SK-N-SH (cell line): Measurements from ENCODE around the gene NLGN2. TPM values are rescaled to one million over a fixed set of nuclear protein-coding genes. Genes with fewer than 3 reads are reported as not detected.

ENCODE experiments used
- CTCF ChIA-PET: fragments of 300-600, 350-600 bp; formaldehyde crosslinking; extraction: SDS; loops from one replicate; lab custom pipeline; 2021; lab: Yijun Ruan, JAX
- POLR2A ChIA-PET: fragments of 350-600 bp; sonication (Branson Sonifier 250); formaldehyde crosslinking; extraction: SDS; loops from one replicate; lab custom pipeline; 2020; ENCODE audit warnings: antibody characterized with exemption, inconsistent platforms; lab: Yijun Ruan, JAX
- DNase-seq: peaks from one replicate; pipeline ENCODE4 v3.0.0; 2012
- H2AFZ ChIP-seq: fragments of 200-600 bp; sonication (generic); 2 replicates; pipeline ENCODE4 v1.8.1; 2016; ENCODE audit warnings: antibody characterized with exemption, mild to moderate bottlenecking, low read depth
- H3F3A ChIP-seq: fragments of 200-600 bp; sonication (generic); replicated peaks from 2 replicates; pipeline ENCODE3; 2016; ENCODE audit warnings: antibody characterized with exemption, mild to moderate bottlenecking; ENCODE audit not compliant: insufficient read depth
- H3K27ac ChIP-seq, 2 experiments: fragments of 200-500 bp in 1 of 2; fragments of 200-600 bp in 1 of 2; sonication (Bioruptor generic) in 1 of 2; sonication (generic), shearing (Covaris generic) in 1 of 2; 2 replicates each; pipeline versions ENCODE4 v1.5.1 to v1.6.1; 2014 to 2016; ENCODE audit warnings: low read depth in 2 of 2, inconsistent platforms in 1 of 2, low read length in 1 of 2, mild to moderate bottlenecking in 1 of 2, mixed read lengths in 1 of 2
- H3K27me3 ChIP-seq: fragments of 200-600 bp; sonication (generic), shearing (Covaris generic); 2 replicates; pipeline ENCODE4 v1.6.1; 2016; ENCODE audit warnings: mixed run types; ENCODE audit not compliant: insufficient read depth
- H3K36me3 ChIP-seq, 2 experiments: fragments of 200-500 bp in 1 of 2; fragments of 200-600 bp in 1 of 2; sonication (Bioruptor generic) in 1 of 2; sonication (generic) in 1 of 2; replicated peaks in 1 of 2; 2 replicates each; pipeline versions ENCODE3 to v1.5.1; 2014 to 2016; ENCODE audit warnings: low read length in 1 of 2, mild to moderate bottlenecking in 1 of 2; ENCODE audit not compliant: insufficient read depth in 2 of 2, control insufficient read depth in 1 of 2
- H3K4me1 ChIP-seq, 2 experiments: fragments of 200-500 bp in 1 of 2; fragments of 200-600 bp in 1 of 2; sonication (Bioruptor generic) in 1 of 2; sonication (generic), shearing (Covaris generic) in 1 of 2; 2 replicates each; pipeline versions ENCODE4 v1.5.1 to v1.6.1; 2014 to 2016; ENCODE audit warnings: low read depth in 1 of 2, low read length in 1 of 2, mixed run types in 1 of 2; ENCODE audit not compliant: insufficient read depth in 2 of 2, control insufficient read depth in 1 of 2
- H3K4me2 ChIP-seq: fragments of 200-600 bp; sonication (generic), shearing (Covaris generic); 2 replicates; pipeline ENCODE4 v1.6.1; 2017; ENCODE audit warnings: mixed run types
- H3K4me3 ChIP-seq, 2 experiments: fragments of 200-500 bp in 1 of 2; fragments of 200-600 bp in 1 of 2; sonication (Bioruptor generic) in 1 of 2; sonication (generic), shearing (Covaris generic) in 1 of 2; 2 replicates each; pipeline versions ENCODE4 v1.5.1 to v1.8.1; 2014 to 2016; ENCODE audit warnings: low read depth in 2 of 2, inconsistent platforms in 1 of 2, low read length in 1 of 2, mild to moderate bottlenecking in 1 of 2, mixed read lengths in 1 of 2, moderate library complexity in 1 of 2
- H3K79me2 ChIP-seq: fragments of 200-600 bp; sonication (generic); 2 replicates; pipeline ENCODE4 v1.8.1; 2017; ENCODE audit warnings: mild to moderate bottlenecking; ENCODE audit not compliant: insufficient read depth
- H3K9ac ChIP-seq: fragments of 200-600 bp; sonication (generic); 2 replicates; pipeline ENCODE4 v1.6.1; 2017; ENCODE audit warnings: mixed run types
- H3K9me2 ChIP-seq: fragments of 200-600 bp; sonication (generic); 2 replicates; pipeline ENCODE4 v1.6.1; 2017; ENCODE audit warnings: mixed run types
- H3K9me3 ChIP-seq: fragments of 200-600 bp; sonication (generic); 2 replicates; pipeline ENCODE4 v1.6.1; 2017; ENCODE audit warnings: mixed run types, mild to moderate bottlenecking, moderate library complexity
- H4K20me1 ChIP-seq: fragments of 200-600 bp; sonication (generic); 2 replicates; pipeline ENCODE4 v1.6.1; 2017; ENCODE audit warnings: mild to moderate bottlenecking, mixed run types; ENCODE audit not compliant: insufficient read depth
- CTCF ChIP-seq: fragments of 200-600 bp; sonication (generic); IDR thresholded peaks from 2 replicates; pipeline ENCODE4 v1.6.1; 2017; ENCODE audit warnings: antibody characterized with exemption, mild to moderate bottlenecking, moderate library complexity
- FOSL2 ChIP-seq: IDR thresholded peaks from 2 replicates; pipeline ENCODE4 v1.4.0; 2012; ENCODE audit warnings: low read depth, mild to moderate bottlenecking, moderate library complexity, borderline replicate concordance
- POLR2AphosphoS5 ChIP-seq: IDR thresholded peaks from 2 replicates; pipeline ENCODE4 v1.6.1; 2012; ENCODE audit warnings: low read depth, low read length
- TAF1 ChIP-seq: IDR thresholded peaks from 2 replicates; pipeline ENCODE4 v1.6.1; 2012; ENCODE audit warnings: low read depth, mild to moderate bottlenecking, low read length, moderate library complexity, borderline replicate concordance
- WGBS: methylation state at CpG from one replicate; pipeline ENCODE4 v1.1.6; 2017; ENCODE audit warnings: low lambda C conversion rate; 5-methylcytosine and 5-hydroxymethylcytosine counted together
- polyA plus RNA-seq, 3 experiments: library from polyadenylated mRNA; depleted of rRNA; stranded (reverse); fragments of >200 nt; gene quantifications; 2 replicates each; pipeline ENCODE4 v1.2.3, GENCODE V29; 2012
- TF ChIP-seq, protein P1 (sequence below): IDR thresholded peaks from 2 replicates; pipeline ENCODE4 v1.4.0; 2012; ENCODE audit warnings: low read depth, borderline replicate concordance

NLGN2 gene
- polyA plus RNA-seq, 1 of the 3 experiments (the other 2 are of a cell fraction), result 29.9 TPM

DNA sequence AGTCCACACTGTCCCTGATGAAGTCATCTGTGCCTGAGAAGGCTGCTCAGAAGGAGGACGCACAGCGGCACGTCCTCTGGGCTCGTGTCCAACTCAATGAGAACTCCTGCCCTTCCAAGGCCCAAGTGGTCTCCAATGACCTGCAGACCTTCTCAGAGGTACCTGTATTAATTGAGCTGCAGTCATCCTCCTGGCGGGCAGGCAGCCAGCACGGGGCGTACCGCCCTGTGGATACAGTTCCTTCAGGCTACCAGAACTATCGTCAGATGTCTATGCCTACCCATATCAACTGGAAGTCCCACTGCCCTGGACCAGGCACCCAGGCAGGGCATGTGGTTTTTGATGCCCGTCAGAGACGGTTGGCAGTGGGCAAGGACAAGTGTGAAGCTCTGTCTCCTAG, 24.7 kb downstream of the NLGN2 start:
- TF ChIP-seq POLR2AphosphoS5, result no peak
- TF ChIP-seq, all 33 proteins: peak for 0
- peaks cover 0 to 9% of the 10 kb centered on the region in 2 experiments; a peak in 1 of 4 replicates for H3K4me1 ChIP-seq
- H3K9me2 ChIP-seq, result no peaks in the 10 kb centered on the region
- H3K9me3 ChIP-seq, result no peaks in the 10 kb centered on the region
- no peak overlapping the region for H3K9ac ChIP-seq
- ChIA-PET POLR2A (interaction anchor here (0.9 kb wide), 1 partner anchor 8 kb away, joined by 4 read pairs; no protein-coding TSS in a partner anchor), CTCF (interaction anchor here (0.9 to 1.4 kb wide), 3 partner anchors 12 to 76 kb away, joined by 3 to 5 read pairs (median 3); partner anchors contain the start of gene SPEM1)
- H3K4me2 ChIP-seq, result no peak overlapping the region
- no peak for DNase-seq
- H3K79me2 ChIP-seq, result peaks cover 7% of the 10 kb centered on the region; the same call in 1 of the 2 replicates
- no peak overlapping the region for H2AFZ ChIP-seq
- no peaks in the 10 kb centered on the region for H3K36me3 ChIP-seq
- no peak overlapping the region for H3K4me3 ChIP-seq
- WGBS, result 80% methylated on average over 10 of the region's 11 CpGs
- peaks cover 6% of the 10 kb centered on the region for H3F3A ChIP-seq
- no peaks in the 10 kb centered on the region for H4K20me1 ChIP-seq
- H3K27ac ChIP-seq, result no peak overlapping the region
- no peaks in the 10 kb centered on the region for H3K27me3 ChIP-seq

GRCh38 chr17:7435676-7436555, 28.3 kb downstream of the NLGN2 start:
- Histone ChIP-seq H3K4me3 (peak overlapping the region; percentile 67 to 86), H3K36me3 (peaks cover 0 to 4% of the 10 kb centered on the region in 2 experiments), H3K9me2 (no peaks in the 10 kb centered on the region), H3K27me3 (no peaks in the 10 kb centered on the region), H3K4me1 (peaks cover 0 to 18% of the 10 kb centered on the region in 2 experiments; a peak in 1 of 4 replicates), H3K4me2 (peak overlapping the region; percentile 91), H2AFZ (peak overlapping the region; percentile 62), H4K20me1 (no peaks in the 10 kb centered on the region), H3K9me3 (no peaks in the 10 kb centered on the region), H3K9ac (peak overlapping the region; percentile 13; the same call in 1 of the 2 replicates), H3F3A (peaks cover 11% of the 10 kb centered on the region), H3K79me2 (peaks cover 7% of the 10 kb centered on the region; the same call in 1 of the 2 replicates), H3K27ac (peak overlapping the region in 1 of 2 experiments; percentile 55; a peak in 1 of 4 replicates)
- WGBS, result 41% methylated on average over 30 of the region's 49 CpGs
- ChIA-PET CTCF (interaction anchor here (0.7 to 3.9 kb wide), 24 partner anchors 8 to 703 kb away, joined by 3 to 27 read pairs (median 6); partner anchors contain the start of genes ACAP1, CHRNB1, NLGN2 and POLR2A), POLR2A (interaction anchor here (1.1 to 1.9 kb wide), 3 partner anchors 32 to 53 kb away, joined by 3 to 11 read pairs (median 4); partner anchors contain the start of genes POLR2A and TMEM256)
- peak; percentile 57 for DNase-seq
- TF ChIP-seq TAF1, result no peak
- TF ChIP-seq, protein P1, sequence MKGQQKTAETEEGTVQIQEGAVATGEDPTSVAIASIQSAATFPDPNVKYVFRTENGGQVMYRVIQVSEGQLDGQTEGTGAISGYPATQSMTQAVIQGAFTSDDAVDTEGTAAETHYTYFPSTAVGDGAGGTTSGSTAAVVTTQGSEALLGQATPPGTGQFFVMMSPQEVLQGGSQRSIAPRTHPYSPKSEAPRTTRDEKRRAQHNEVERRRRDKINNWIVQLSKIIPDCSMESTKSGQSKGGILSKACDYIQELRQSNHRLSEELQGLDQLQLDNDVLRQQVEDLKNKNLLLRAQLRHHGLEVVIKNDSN, result no peak
- no peak for TF ChIP-seq FOSL2
- peak; percentile 22 for TF ChIP-seq CTCF
